ENCODE measurements around the gene SENP6. TPM values are rescaled to one million over a fixed set of nuclear protein-coding genes. Genes with fewer than 3 reads are reported as not detected.

The SENP6 gene
- total and polyA plus RNA-seq, 4 donors = 12.2 to 42.3 (median 26.8) TPM

GRCh38 chr6:75643173-75643572 lies 41.5 kb downstream of the SENP6 start:
- H3K4me1 ChIP-seq (ENCODE audit: control insufficient read depth in 4 of 4, insufficient read depth in 4 of 4, low read length in 3 of 4) = no peaks in the 10 kb centered on the region
- no peak overlapping the region for H3K27ac ChIP-seq (ENCODE audit: low read depth in 1 of 2, low read length in 2 of 2)
- DNase-seq (ENCODE audit: low spot score) = no peak
- no peak overlapping the region for H3K4me3 ChIP-seq (ENCODE audit: low read depth in 1 of 3, low read length in 3 of 3)
- peaks cover 3 to 17% (median 9%) of the 10 kb centered on the region in 4 donors for H3K36me3 ChIP-seq (ENCODE audit: control insufficient read depth in 4 of 4, insufficient read depth in 3 of 4, low read depth in 1 of 4, low read length in 3 of 4)
- 98% methylated on average over 1 of the region's 1 CpG for whole genome bisulfite sequencing
- no peaks in the 10 kb centered on the region for H3K27me3 ChIP-seq (ENCODE audit: control insufficient read depth in 4 of 4, insufficient read depth in 4 of 4, low read length in 3 of 4)
- H3K9ac ChIP-seq (ENCODE audit: low read depth in 1 of 2, low read length in 2 of 2) = no peak overlapping the region
- no peak for TF ChIP-seq RXRA (IDR thresholded peaks at IDR 0.05)
- no peak for TF ChIP-seq SP1 (IDR thresholded peaks at IDR 0.05)
- TF ChIP-seq HNF4A (conservative IDR thresholded peaks at IDR 0.05) = no peak
- TF ChIP-seq RAD21 (IDR thresholded peaks at IDR 0.05) = no peak
- no peak for TF ChIP-seq YY1 (IDR thresholded peaks at IDR 0.05)
- TF ChIP-seq EGR1 (IDR thresholded peaks at IDR 0.05; ENCODE audit: low read depth in 2 of 2) = no peak
- no peak for TF ChIP-seq GABPA (IDR thresholded peaks at IDR 0.05 in 1 of 2, conservative IDR thresholded peaks at IDR 0.05 in 1 of 2)
- TF ChIP-seq CTCF (IDR thresholded peaks at IDR 0.05; ENCODE audit: low read depth, low read length, missing input control) = no peak
- TF ChIP-seq HNF4G (IDR thresholded peaks at IDR 0.05) = no peak
- no peak for TF ChIP-seq ATF3 (IDR thresholded peaks at IDR 0.05)
- TF ChIP-seq NR2F2 (IDR thresholded peaks at IDR 0.05) = no peak
- TF ChIP-seq, protein P1, sequence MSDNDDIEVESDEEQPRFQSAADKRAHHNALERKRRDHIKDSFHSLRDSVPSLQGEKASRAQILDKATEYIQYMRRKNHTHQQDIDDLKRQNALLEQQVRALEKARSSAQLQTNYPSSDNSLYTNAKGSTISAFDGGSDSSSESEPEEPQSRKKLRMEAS (IDR thresholded peaks at IDR 0.05) = no peak
- TF ChIP-seq, protein P2, sequence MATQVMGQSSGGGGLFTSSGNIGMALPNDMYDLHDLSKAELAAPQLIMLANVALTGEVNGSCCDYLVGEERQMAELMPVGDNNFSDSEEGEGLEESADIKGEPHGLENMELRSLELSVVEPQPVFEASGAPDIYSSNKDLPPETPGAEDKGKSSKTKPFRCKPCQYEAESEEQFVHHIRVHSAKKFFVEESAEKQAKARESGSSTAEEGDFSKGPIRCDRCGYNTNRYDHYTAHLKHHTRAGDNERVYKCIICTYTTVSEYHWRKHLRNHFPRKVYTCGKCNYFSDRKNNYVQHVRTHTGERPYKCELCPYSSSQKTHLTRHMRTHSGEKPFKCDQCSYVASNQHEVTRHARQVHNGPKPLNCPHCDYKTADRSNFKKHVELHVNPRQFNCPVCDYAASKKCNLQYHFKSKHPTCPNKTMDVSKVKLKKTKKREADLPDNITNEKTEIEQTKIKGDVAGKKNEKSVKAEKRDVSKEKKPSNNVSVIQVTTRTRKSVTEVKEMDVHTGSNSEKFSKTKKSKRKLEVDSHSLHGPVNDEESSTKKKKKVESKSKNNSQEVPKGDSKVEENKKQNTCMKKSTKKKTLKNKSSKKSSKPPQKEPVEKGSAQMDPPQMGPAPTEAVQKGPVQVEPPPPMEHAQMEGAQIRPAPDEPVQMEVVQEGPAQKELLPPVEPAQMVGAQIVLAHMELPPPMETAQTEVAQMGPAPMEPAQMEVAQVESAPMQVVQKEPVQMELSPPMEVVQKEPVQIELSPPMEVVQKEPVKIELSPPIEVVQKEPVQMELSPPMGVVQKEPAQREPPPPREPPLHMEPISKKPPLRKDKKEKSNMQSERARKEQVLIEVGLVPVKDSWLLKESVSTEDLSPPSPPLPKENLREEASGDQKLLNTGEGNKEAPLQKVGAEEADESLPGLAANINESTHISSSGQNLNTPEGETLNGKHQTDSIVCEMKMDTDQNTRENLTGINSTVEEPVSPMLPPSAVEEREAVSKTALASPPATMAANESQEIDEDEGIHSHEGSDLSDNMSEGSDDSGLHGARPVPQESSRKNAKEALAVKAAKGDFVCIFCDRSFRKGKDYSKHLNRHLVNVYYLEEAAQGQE (IDR thresholded peaks at IDR 0.05) = no peak
- TF ChIP-seq FOXA2 (IDR thresholded peaks at IDR 0.05) = no peak
- TF ChIP-seq FOXA1 (IDR thresholded peaks at IDR 0.05) = no peak
- no peak for TF ChIP-seq ZBTB33 (IDR thresholded peaks at IDR 0.05)
- TF ChIP-seq JUND (IDR thresholded peaks at IDR 0.05) = no peak
- TF ChIP-seq TAF1 (conservative IDR thresholded peaks at IDR 0.05) = no peak
- H3K9me3 ChIP-seq (ENCODE audit: control insufficient read depth in 4 of 4, low read length in 3 of 4) = no peaks in the 10 kb centered on the region

All from liver (tissue), 9 donors.